ENCODE results near the gene ANKUB1. TPM values are rescaled to one million over a fixed set of nuclear protein-coding genes. Genes with fewer than 3 reads are reported as not detected.

ANKUB1 gene
- total RNA-seq, 1 donor from 2014 or later, result not detected

DNA sequence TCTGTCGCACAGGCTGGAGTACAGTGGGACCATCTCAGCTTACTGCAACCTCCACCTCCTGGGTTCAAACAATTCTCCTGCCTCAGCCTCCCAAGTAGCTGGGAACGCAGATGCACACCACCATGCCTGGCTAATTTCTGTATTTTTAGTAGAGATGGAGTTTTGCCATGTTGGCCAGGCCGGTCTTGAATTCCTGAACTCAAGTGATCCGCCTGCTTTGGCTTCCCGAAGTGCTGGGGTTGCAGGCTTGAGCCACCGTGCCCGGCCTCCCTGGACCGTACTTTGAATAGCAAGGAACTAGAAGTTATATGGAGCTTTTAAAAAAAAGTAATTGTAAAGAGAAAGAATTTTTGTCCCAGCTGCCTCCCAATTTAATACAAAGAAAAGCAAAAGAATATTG is 8.3 kb upstream of the ANKUB1 start:
- intact Hi-C loops (cut with micrococcal nuclease), result no loop called here
- no peaks in the 10 kb centered on the region for H3K4me1 Mint-ChIP-seq
- peaks cover 47% of the 10 kb centered on the region for H3K27me3 Mint-ChIP-seq
- H3K4me3 Mint-ChIP-seq, result no peak overlapping the region
- no peaks in the 10 kb centered on the region for H3K36me3 Mint-ChIP-seq (ENCODE audit: low read depth)
- H3K9me3 Mint-ChIP-seq, result no peaks in the 10 kb centered on the region
- no peak overlapping the region for H3K27ac Mint-ChIP-seq
- no peak for DNase-seq

DNA sequence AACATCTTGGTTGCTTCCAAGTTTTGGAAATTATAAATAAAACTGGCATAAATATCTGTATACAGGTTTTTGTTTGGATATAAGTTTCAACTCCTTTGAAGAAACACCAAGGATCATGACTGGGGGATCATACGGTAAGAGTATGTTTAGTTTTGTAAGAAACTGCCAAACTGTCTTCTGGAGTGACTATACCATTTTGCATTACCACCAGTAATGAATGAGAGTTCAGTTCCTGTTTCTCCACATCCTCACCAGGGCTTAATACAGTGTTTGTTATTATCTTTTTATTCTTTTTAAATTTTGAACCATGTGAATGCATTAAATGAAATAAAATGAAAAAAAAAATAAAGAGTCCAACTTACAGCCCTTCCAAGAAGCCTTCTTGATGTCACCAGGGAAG is 3.7 kb upstream of the ANKUB1 start:
- Mint-ChIP-seq H3K27ac (no peak overlapping the region), H3K36me3 (ENCODE audit: low read depth) (no peaks in the 10 kb centered on the region), H3K4me1 (no peaks in the 10 kb centered on the region), H3K27me3 (peaks cover 46% of the 10 kb centered on the region), H3K4me3 (no peak overlapping the region), H3K9me3 (no peaks in the 10 kb centered on the region)
- intact Hi-C loops (cut with micrococcal nuclease), result no loop called here
- no peak for DNase-seq

DNA sequence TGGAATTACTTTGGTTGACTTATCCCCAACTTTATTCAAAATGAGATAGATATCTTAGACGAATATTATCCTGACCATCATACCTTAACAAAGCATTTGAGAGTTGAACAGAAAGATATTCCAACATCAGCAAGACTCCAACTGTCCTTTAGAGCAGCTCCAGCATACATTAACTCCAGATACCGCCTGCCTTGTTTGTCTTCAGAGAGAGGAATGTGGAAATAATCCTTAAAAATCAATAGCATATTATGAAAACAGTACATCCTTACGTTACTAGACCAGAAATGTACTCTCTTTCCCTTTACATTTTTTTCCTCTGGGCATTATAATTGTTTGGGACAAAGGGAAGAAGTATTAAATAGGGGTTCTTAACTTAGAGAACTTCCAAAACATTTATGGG is 1.7 kb downstream of the ANKUB1 start:
- DNase-seq, result no peak
- Mint-ChIP-seq H3K27me3 (peaks cover 25% of the 10 kb centered on the region), H3K4me1 (no peaks in the 10 kb centered on the region), H3K27ac (no peak overlapping the region), H3K36me3 (ENCODE audit: low read depth) (no peaks in the 10 kb centered on the region), H3K4me3 (no peak overlapping the region), H3K9me3 (no peaks in the 10 kb centered on the region)
- intact Hi-C loops (cut with micrococcal nuclease), result no loop called here

DNA sequence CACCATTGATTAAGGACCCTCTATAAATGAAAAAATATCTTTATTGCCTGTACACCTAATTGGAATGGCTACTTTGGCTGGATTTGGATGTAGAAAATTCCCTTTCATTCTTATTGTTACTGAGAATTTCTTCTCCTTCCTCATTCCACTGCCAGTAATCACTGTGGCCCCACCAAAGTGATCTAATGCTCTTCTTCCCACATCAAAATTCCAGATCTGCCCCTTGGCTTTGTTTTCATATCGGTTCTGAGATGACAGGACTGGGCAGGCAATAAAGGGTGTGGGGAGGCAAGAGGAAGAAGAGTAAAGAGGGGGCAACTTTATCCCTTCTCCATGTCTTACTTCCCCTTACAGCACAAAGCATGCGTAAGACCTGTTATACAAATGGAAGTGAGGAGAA is 2.1 kb downstream of the ANKUB1 start:
- Mint-ChIP-seq H3K9me3 (no peaks in the 10 kb centered on the region), H3K27ac (no peak overlapping the region), H3K36me3 (ENCODE audit: low read depth) (no peaks in the 10 kb centered on the region), H3K4me1 (no peaks in the 10 kb centered on the region), H3K27me3 (peaks cover 24% of the 10 kb centered on the region), H3K4me3 (no peak overlapping the region)
- DNase-seq, result no peak
- intact Hi-C loops (cut with micrococcal nuclease), result no loop called here

DNA sequence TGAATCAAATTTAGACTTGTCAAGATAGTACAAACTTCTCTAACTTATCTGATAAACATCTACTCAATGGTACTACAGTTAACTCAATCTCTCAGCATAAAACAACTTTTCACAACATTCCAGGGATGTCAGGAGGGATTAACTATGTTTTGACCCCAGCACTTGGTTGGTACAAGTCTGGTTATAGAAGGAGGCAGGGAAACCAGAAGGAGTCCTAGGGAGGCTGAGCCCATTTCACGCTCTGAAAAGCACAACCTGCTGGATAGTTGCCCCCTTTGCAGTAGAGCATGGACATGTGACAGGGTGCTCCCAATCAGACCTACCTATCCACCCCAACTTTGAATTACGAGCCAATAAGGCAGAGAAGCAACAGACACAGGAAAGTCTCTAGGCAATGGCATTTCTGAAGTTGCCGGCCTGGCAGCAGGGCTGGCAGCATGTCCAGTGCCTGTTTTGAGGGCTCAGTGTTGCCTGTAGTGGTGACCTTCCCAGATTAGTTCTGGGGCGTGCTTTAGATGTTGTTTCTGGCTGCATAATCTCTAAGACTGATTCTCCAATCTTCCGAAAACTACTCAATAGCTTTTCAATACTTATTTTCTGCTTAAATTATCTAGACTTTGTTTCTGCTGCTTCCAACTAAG is 8.2 kb downstream of the ANKUB1 start:
- no peak overlapping the region for H3K27ac Mint-ChIP-seq
- no peak for DNase-seq
- no peaks in the 10 kb centered on the region for H3K9me3 Mint-ChIP-seq
- H3K4me3 Mint-ChIP-seq, result no peak overlapping the region
- no peaks in the 10 kb centered on the region for H3K36me3 Mint-ChIP-seq (ENCODE audit: low read depth)
- peaks cover 9% of the 10 kb centered on the region for H3K27me3 Mint-ChIP-seq
- no peaks in the 10 kb centered on the region for H3K4me1 Mint-ChIP-seq
- intact Hi-C loops (cut with micrococcal nuclease), result no loop called here

DNA sequence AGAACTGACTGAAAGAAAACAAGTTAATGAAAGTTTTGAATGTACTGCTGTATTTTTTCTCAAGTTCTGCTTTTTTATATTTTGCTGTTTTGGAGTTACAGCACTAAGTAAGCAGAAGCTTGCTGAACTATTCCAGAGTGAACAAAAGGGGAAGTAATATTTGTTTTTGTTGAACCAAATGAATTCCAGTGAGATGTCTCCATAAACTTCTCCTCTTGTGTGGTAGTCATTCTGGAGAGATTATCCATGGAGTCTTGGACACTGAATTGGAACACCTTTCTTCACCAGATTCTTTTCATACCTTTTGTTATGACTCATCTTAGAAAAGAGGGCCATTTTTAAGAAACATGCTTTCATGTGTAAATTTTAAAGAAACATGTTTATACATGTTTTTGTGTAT is 8.8 kb downstream of the ANKUB1 start:
- H3K9me3 Mint-ChIP-seq, result no peaks in the 10 kb centered on the region
- H3K36me3 Mint-ChIP-seq (ENCODE audit: low read depth), result no peaks in the 10 kb centered on the region
- intact Hi-C loops (cut with micrococcal nuclease), result no loop called here
- H3K4me1 Mint-ChIP-seq, result no peaks in the 10 kb centered on the region
- peaks cover 9% of the 10 kb centered on the region for H3K27me3 Mint-ChIP-seq
- no peak overlapping the region for H3K27ac Mint-ChIP-seq
- DNase-seq, result no peak
- no peak overlapping the region for H3K4me3 Mint-ChIP-seq

DNA sequence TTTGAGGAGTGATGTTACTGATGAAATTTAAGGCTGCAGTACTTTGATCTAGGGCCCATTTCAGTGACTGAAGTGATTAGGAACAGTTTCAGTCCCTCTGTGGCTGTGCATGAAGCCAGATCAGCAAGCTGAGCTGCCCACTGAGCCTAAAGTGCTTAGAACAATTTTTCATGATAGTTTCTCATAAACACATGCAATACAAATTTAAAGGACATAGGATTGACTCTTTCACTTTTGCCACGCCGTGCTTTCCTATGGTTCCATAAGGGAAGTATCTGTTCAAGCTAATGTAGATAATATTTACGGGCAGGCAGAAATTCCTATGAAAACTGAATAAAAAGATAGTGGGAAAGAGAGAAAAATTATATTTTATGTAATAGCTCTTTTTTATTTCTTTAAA is 10.6 kb downstream of the ANKUB1 start:
- intact Hi-C loops (cut with micrococcal nuclease), result no loop called here

DNA sequence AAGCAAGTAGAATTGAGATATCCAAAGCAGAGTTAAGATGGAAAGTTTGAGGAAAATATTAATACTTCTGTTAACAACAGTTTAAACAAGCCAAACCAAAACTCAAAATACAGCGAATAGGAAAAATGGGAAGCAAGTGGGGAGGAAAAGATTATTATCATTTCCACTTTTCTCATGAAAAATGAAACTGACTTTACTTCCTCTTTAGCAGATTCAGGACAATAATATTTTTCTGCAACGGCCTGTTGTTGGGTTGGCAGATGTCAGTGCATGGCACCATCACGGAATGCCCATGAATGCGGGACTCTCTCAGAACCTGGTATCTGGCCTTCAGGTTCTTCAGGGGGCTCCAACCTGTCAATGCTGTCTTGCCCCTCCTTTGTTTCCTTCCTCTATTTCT is 11.1 kb downstream of the ANKUB1 start:
- no peaks in the 10 kb centered on the region for H3K9me3 Mint-ChIP-seq
- no peak for DNase-seq
- H3K27ac Mint-ChIP-seq, result no peak overlapping the region
- H3K36me3 Mint-ChIP-seq (ENCODE audit: low read depth), result no peaks in the 10 kb centered on the region
- H3K4me1 Mint-ChIP-seq, result no peaks in the 10 kb centered on the region
- no peak overlapping the region for H3K4me3 Mint-ChIP-seq
- H3K27me3 Mint-ChIP-seq, result peaks cover 13% of the 10 kb centered on the region
- intact Hi-C loops (cut with micrococcal nuclease), result no loop called here

More for the DNA sequence above, 10.6 kb downstream of the ANKUB1 start:
- Mint-ChIP-seq H3K27me3 (peaks cover 13% of the 10 kb centered on the region), H3K4me1 (no peaks in the 10 kb centered on the region), H3K27ac (no peak overlapping the region), H3K4me3 (no peak overlapping the region), H3K36me3 (ENCODE audit: low read depth) (no peaks in the 10 kb centered on the region), H3K9me3 (no peaks in the 10 kb centered on the region)
- DNase-seq, result no peak

DNA sequence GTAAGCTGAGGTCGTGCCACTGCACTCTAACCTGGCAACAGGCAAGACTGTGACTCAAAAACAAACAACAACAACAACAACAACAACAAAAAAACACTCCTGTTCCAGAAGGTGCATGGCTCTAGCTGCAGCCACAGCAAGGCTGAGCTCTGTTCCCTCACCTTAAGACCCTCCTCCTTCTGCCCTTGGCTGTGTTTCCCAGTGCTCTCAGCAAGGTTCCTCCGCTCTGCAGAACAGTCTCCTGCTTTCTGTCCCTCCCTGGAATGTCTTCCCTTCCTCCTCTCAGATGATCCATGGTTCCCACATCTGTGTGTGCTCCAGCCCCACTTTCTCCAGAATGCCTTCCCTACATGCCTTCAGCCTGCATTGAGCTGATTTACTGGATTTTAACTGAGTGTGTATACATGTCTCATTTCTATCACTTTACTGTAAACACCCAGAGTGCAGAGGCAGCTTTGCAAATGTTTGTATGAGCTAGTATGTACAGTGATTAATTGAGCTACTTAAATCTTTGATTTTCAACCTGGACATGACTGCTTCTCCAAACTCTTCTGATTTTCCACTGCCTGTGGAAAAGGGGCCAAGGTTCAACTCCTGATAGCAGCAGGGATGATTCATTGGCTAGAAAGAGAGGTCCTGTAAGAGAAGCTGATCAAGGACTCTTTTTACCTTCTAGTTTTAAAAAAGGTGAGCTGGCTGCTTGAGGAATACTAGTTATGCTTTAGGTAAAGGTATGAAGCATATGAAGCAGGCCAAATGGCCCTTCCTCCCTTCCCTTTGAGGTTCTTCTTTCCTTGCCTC is 14.7 kb downstream of the ANKUB1 start:
- peaks cover 13% of the 10 kb centered on the region for H3K27me3 Mint-ChIP-seq
- no peak overlapping the region for H3K4me3 Mint-ChIP-seq
- DNase-seq, result no peak
- intact Hi-C loops (cut with micrococcal nuclease), result no loop called here
- H3K36me3 Mint-ChIP-seq (ENCODE audit: low read depth), result no peaks in the 10 kb centered on the region
- H3K4me1 Mint-ChIP-seq, result no peaks in the 10 kb centered on the region
- H3K9me3 Mint-ChIP-seq, result no peaks in the 10 kb centered on the region
- no peak overlapping the region for H3K27ac Mint-ChIP-seq

DNA sequence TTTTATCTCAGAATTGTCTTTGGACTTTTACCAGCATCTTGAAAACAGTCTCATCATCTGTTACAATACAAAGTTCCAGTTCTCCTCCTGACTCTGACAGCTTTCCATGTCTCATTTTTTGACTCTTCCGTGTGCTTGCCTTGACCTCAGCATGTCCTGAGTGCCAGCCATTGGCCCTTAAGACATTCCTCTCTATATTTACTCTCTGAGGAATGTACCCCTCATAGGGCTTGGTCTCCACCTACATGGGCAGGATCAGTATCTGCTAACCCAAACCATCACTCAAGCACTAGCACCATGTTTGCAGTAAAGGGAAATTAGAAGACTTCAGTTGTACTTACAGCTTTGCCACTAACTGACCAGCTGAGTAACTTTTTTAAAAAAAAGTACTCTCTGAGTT is 16.2 kb downstream of the ANKUB1 start:
- Mint-ChIP-seq H3K36me3 (ENCODE audit: low read depth) (no peaks in the 10 kb centered on the region), H3K27me3 (peaks cover 18% of the 10 kb centered on the region), H3K4me1 (no peaks in the 10 kb centered on the region), H3K27ac (no peak overlapping the region), H3K9me3 (no peaks in the 10 kb centered on the region), H3K4me3 (no peak overlapping the region)
- intact Hi-C loops (cut with micrococcal nuclease), result no loop called here
- no peak for DNase-seq

DNA sequence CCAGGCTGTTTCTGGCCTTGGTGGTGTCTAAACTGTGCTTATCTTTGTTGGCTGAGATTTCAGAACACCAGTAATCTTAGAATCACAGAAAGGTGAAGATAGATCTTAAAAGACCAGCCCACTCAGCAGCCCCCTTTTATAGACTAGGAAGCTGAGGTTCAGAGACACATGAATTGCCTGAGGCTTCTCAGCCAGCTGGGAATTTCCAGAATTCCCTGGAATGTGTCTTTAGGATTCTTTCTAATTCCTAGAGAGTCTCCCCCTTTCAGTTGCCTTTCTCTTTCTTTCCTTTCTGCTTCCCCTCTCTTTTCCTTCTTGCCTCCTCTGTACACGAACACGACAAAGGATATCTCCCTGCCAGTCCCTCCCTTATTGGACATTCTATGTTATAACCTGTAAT is 19.5 kb downstream of the ANKUB1 start:
- H3K36me3 Mint-ChIP-seq (ENCODE audit: low read depth), result no peaks in the 10 kb centered on the region
- no peaks in the 10 kb centered on the region for H3K9me3 Mint-ChIP-seq
- H3K27me3 Mint-ChIP-seq, result peaks cover 16% of the 10 kb centered on the region
- H3K4me3 Mint-ChIP-seq, result no peak overlapping the region
- DNase-seq, result no peak
- H3K4me1 Mint-ChIP-seq, result no peaks in the 10 kb centered on the region
- intact Hi-C loops (cut with micrococcal nuclease), result loop anchor here (5.0 kb wide), 2 partner anchors 241 to 261 kb away; no protein-coding TSS in a partner anchor
- H3K27ac Mint-ChIP-seq, result no peak overlapping the region

DNA sequence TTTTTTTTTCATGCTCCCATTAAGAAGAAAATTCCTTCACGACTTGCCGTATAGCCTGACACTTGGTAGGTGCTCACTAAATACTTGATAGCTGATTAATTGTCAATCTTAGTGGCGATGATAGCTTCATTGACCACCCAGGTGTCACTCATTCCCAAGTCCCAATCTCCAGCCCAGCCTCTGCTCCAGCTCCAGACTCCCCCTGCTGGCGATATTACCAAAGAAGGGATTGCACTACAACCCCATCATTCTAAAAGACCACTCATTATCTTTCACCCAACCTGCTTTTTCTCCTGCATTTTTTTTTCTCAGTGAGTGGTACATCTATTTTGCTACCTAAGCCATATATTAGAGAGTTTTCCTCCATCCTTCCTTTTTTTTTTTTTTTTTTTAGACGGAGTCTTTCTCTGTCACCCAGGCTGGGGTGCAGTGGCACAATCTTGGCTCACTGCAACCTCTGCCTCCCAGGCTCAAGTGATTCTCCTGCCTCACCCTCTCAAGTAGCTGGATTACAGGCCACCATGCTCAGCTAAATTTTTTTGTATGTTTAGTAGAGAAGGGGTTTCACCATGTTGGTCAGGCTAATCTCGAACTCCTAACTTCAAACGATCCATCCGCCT is 20.6 kb downstream of the ANKUB1 start:
- Mint-ChIP-seq H3K4me3 (no peak overlapping the region), H3K27ac (no peak overlapping the region), H3K36me3 (ENCODE audit: low read depth) (no peaks in the 10 kb centered on the region), H3K9me3 (no peaks in the 10 kb centered on the region), H3K4me1 (no peaks in the 10 kb centered on the region), H3K27me3 (peaks cover 15% of the 10 kb centered on the region)
- DNase-seq, result peak; percentile 80
- intact Hi-C loops (cut with micrococcal nuclease), result loop anchor here (1.0 to 5.0 kb wide), 3 partner anchors 202 to 259 kb away; no protein-coding TSS in a partner anchor

DNA sequence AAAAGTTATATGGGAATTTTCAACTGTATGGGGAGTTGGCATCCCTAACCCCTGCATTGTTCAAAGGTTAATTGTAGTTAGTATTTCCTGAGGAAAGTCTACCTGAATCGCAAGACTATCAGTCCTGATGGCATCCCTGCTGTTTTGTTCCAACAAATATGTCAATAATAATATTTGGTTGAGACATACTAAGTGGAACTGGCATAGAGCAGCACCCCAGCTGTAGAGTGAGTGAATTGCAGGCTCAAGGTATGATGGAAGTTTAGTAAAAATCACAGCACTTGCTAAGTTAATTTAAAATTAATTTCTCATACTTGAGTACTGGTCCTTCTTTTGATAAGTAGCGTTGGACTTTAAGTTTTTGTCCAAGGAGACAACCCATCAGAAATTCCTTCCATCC is 22.1 kb downstream of the ANKUB1 start:
- Mint-ChIP-seq H3K27me3 (peaks cover 25% of the 10 kb centered on the region), H3K4me3 (no peak overlapping the region), H3K27ac (no peak overlapping the region), H3K36me3 (ENCODE audit: low read depth) (no peaks in the 10 kb centered on the region), H3K4me1 (no peaks in the 10 kb centered on the region), H3K9me3 (no peaks in the 10 kb centered on the region)
- no peak for DNase-seq
- intact Hi-C loops (cut with micrococcal nuclease), result loop anchor here (5.0 kb wide), 2 partner anchors 238 to 258 kb away; no protein-coding TSS in a partner anchor

DNA sequence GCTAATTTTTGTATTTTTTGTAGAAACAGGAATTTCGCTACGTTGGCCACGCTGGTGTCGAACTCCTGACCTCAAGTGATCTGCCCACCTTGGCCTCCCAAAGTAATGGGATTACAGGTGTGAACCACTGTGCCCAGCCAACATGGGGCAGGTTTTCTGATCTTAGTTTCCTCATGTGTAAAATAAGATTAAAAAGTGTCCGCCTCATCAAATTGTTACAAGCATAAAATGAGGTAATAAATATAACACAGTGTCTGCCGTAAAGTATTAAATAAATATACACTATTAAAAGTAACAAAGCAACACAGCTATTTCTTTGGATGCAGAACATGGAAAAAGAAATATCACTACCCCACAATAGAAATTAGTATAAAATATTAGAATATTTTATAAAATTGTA is 23.6 kb downstream of the ANKUB1 start:
- no peak overlapping the region for H3K27ac Mint-ChIP-seq
- intact Hi-C loops (cut with micrococcal nuclease), result no loop called here
- H3K4me3 Mint-ChIP-seq, result no peak overlapping the region
- peaks cover 31% of the 10 kb centered on the region for H3K27me3 Mint-ChIP-seq
- H3K36me3 Mint-ChIP-seq (ENCODE audit: low read depth), result no peaks in the 10 kb centered on the region
- H3K9me3 Mint-ChIP-seq, result no peaks in the 10 kb centered on the region
- no peak for DNase-seq
- H3K4me1 Mint-ChIP-seq, result no peaks in the 10 kb centered on the region
